HUES64 (cell line): ENCODE data around the gene UBE2L3.
A peak's percentile ranks its signal among the peaks of the same experiment; 100 is the strongest.
"Not testable (repeated sequence)": the region's sequence is repeated elsewhere in the genome, so short reads cannot be mapped to it uniquely, and the experiment has no call there.

Experiments used
- H3K27ac ChIP-seq: 2 replicates; pipeline ENCODE4 v1.7.0; 2013; ENCODE audit warnings: low read depth, low read length, inconsistent platforms
- H3K27me3 ChIP-seq: 2 replicates; pipeline ENCODE4 v1.6.1; 2013; ENCODE audit warnings: mild to moderate bottlenecking, low read length; ENCODE audit not compliant: insufficient read depth
- H3K36me3 ChIP-seq: 2 replicates; pipeline ENCODE4 v1.6.1; 2013; ENCODE audit warnings: mild to moderate bottlenecking, low read length; ENCODE audit not compliant: insufficient read depth
- H3K4me1 ChIP-seq: 2 replicates; pipeline ENCODE4 v1.6.1; 2013; ENCODE audit warnings: mild to moderate bottlenecking, low read length, moderate library complexity; ENCODE audit not compliant: insufficient read depth
- H3K4me3 ChIP-seq: 2 replicates; pipeline ENCODE4 v1.5.1; 2013; ENCODE audit warnings: mild to moderate bottlenecking, low read length, moderate library complexity
- H3K9ac ChIP-seq: 2 replicates; pipeline ENCODE4 v1.6.1; 2013; ENCODE audit warnings: mild to moderate bottlenecking, low read depth, low read length
- H3K9me3 ChIP-seq: 2 replicates; pipeline ENCODE4 v1.6.1; 2013; ENCODE audit warnings: low read depth, low read length; ENCODE audit not compliant: insufficient read depth
- WGBS: fragments of 150-250, 120-280 bp; methylation state at CpG from one replicate; pipeline ENCODE4 v1.1.7; 2013; ENCODE audit warnings: missing lambda C conversion rate; 5-methylcytosine and 5-hydroxymethylcytosine counted together

UBE2L3 gene

GRCh38 chr22:21642584-21643448 lies 75.3 kb downstream of the UBE2L3 start:
- Histone ChIP-seq H3K27me3 (peaks cover 6% of the 10 kb centered on the region; the same call in 1 of the 2 replicates), H3K36me3 (peaks cover 15% of the 10 kb centered on the region; the same call in 1 of the 2 replicates), H3K4me1 (no peaks in the 10 kb centered on the region), H3K9me3 (no peaks in the 10 kb centered on the region), H3K27ac (no peak overlapping the region), H3K9ac (peak overlapping the region; percentile 86), H3K4me3 (peak overlapping the region; percentile 64)
- WGBS = 4% methylated on average over 56 of the region's 56 CpGs

- H3K4me3 ChIP-seq = peak overlapping the region; percentile 64
- H3K36me3 ChIP-seq = peaks cover 18% of the 10 kb centered on the region; the same call in 1 of the 2 replicates
- H3K9me3 ChIP-seq = no peaks in the 10 kb centered on the region
- H3K9ac ChIP-seq = no peak overlapping the region
- H3K27ac ChIP-seq = no peak overlapping the region
- peaks cover 6% of the 10 kb centered on the region; the same call in 1 of the 2 replicates for H3K27me3 ChIP-seq
- WGBS = 95% methylated on average over 22 of the region's 22 CpGs
- H3K4me1 ChIP-seq = no peaks in the 10 kb centered on the region
Observed at GRCh38 chr22:21643533-21644357, 76.2 kb downstream of the UBE2L3 start.

- H3K27ac ChIP-seq = not testable (repeated sequence)
- WGBS = 96% methylated on average over 6 of the region's 6 CpGs
- H3K36me3 ChIP-seq = peaks cover 23% of the 10 kb centered on the region; the same call in 1 of the 2 replicates
Observed at GRCh38 chr22:21645513-21645912, 78.0 kb downstream of the UBE2L3 start.

GRCh38 chr22:21646608-21647590 lies 79.4 kb downstream of the UBE2L3 start:
- Histone ChIP-seq H3K36me3 (peaks cover 23% of the 10 kb centered on the region; the same call in 1 of the 2 replicates), H3K9me3 (no peaks in the 10 kb centered on the region), H3K27ac (no peak overlapping the region), H3K9ac (no peak overlapping the region), H3K4me1 (peaks cover 6% of the 10 kb centered on the region; the same call in 1 of the 2 replicates), H3K4me3 (no peak overlapping the region), H3K27me3 (no peaks in the 10 kb centered on the region)
- WGBS = 68% methylated on average over 14 of the region's 14 CpGs

More at GRCh38 chr22:21645513-21645912, 78.0 kb downstream of the UBE2L3 start:
- not testable (repeated sequence) for H3K9me3 ChIP-seq, H3K27me3 ChIP-seq, H3K4me3 ChIP-seq, H3K9ac ChIP-seq, H3K4me1 ChIP-seq

GRCh38 chr22:21650280-21650679 lies 82.8 kb downstream of the UBE2L3 start:
- H3K9me3 ChIP-seq = no peaks in the 10 kb centered on the region
- peaks cover 12% of the 10 kb centered on the region; the same call in 1 of the 2 replicates for H3K4me1 ChIP-seq
- WGBS = 88% methylated on average over 7 of the region's 7 CpGs
- peaks cover 29% of the 10 kb centered on the region for H3K36me3 ChIP-seq
- H3K4me3 ChIP-seq = no peak overlapping the region
- no peak overlapping the region for H3K27ac ChIP-seq
- no peaks in the 10 kb centered on the region for H3K27me3 ChIP-seq
- H3K9ac ChIP-seq = no peak overlapping the region

- no peaks in the 10 kb centered on the region for H3K9me3 ChIP-seq
- 5% methylated on average over 5 of the region's 6 CpGs for WGBS
- peak overlapping the region; percentile 82 for H3K9ac ChIP-seq
- no peaks in the 10 kb centered on the region for H3K27me3 ChIP-seq
- H3K4me3 ChIP-seq = peak overlapping the region; percentile 78
- peaks cover 12% of the 10 kb centered on the region; the same call in 1 of the 2 replicates for H3K4me1 ChIP-seq
- H3K36me3 ChIP-seq = peaks cover 31% of the 10 kb centered on the region
- peak overlapping the region; percentile 86 for H3K27ac ChIP-seq
Observed at GRCh38 chr22:21650823-21651520, 83.5 kb downstream of the UBE2L3 start.

GRCh38 chr22:21651521-21652009 lies 84.1 kb downstream of the UBE2L3 start:
- Histone ChIP-seq H3K27ac (peak overlapping the region; percentile 86), H3K36me3 (peaks cover 30% of the 10 kb centered on the region), H3K27me3 (no peaks in the 10 kb centered on the region), H3K4me1 (peaks cover 14% of the 10 kb centered on the region), H3K4me3 (peak overlapping the region; percentile 78), H3K9me3 (no peaks in the 10 kb centered on the region), H3K9ac (peak overlapping the region; percentile 82)
- under 1% methylated on average over 24 of the region's 29 CpGs for WGBS

- Histone ChIP-seq H3K27ac (peak overlapping the region; percentile 86), H3K27me3 (no peaks in the 10 kb centered on the region), H3K36me3 (peaks cover 32% of the 10 kb centered on the region), H3K9ac (peak overlapping the region; percentile 86), H3K4me1 (peaks cover 18% of the 10 kb centered on the region), H3K9me3 (no peaks in the 10 kb centered on the region), H3K4me3 (peak overlapping the region; percentile 78)
- WGBS = under 1% methylated on average over 44 of the region's 44 CpGs
Observed at GRCh38 chr22:21652010-21652546, 84.6 kb downstream of the UBE2L3 start.

GRCh38 chr22:21652547-21653545 lies 85.3 kb downstream of the UBE2L3 start:
- peak overlapping the region; percentile 86 for H3K9ac ChIP-seq
- H3K9me3 ChIP-seq = no peaks in the 10 kb centered on the region
- H3K4me1 ChIP-seq = peaks cover 18% of the 10 kb centered on the region
- H3K27me3 ChIP-seq = no peaks in the 10 kb centered on the region
- peak overlapping the region; percentile 68 for H3K27ac ChIP-seq
- peaks cover 32% of the 10 kb centered on the region for H3K36me3 ChIP-seq
- H3K4me3 ChIP-seq = peak overlapping the region; percentile 78
- WGBS = 4% methylated on average over 36 of the region's 40 CpGs
